Measurements from ENCODE around the gene TAX1BP1.

Gene TAX1BP1

GRCh38 chr7:27876756-27877155 lies 136.8 kb downstream of the TAX1BP1 start:
- no peak for TF ChIP-seq CTCF (IDR thresholded peaks at IDR 0.05; ENCODE audit: extremely low read depth, missing control alignments)
- no peak for DNase-seq (ENCODE audit: low spot score)
